Bronchus fibroblast of lung (primary cell): Measurements from ENCODE around the gene DMRT1. TPM values are rescaled to one million over a fixed set of nuclear protein-coding genes. Genes with fewer than 3 reads are reported as not detected.

Source experiments
- total RNA-seq: library from RNA; depleted of rRNA; stranded (reverse); fragments of >200 nt; gene quantifications from 2 replicates; pipeline ENCODE4 v1.2.3, GENCODE V29; 2015

DMRT1 gene
- not detected in 2 replicates for total RNA-seq

GRCh38 chr9:841371-842209 lies at the start of gene DMRT1:
DMRT1 (plus strand) TSS chr9:841697; CDS start chr9:841839, 142 bp downstream.

GRCh38 chr9:976258-976942 lies 134.9 kb downstream of the DMRT1 start, which contains the start of gene DMRT3:
DMRT3 (plus strand) TSS chr9:976655; CDS start chr9:977002, 347 bp downstream.

Other genes starting within 250 kb of the DMRT1 start
- not detected in 2 replicates for gene DMRT3, start 135.0 kb downstream of the DMRT1 start, total RNA-seq
- not detected in 2 replicates for gene DMRT2, start 208.7 kb downstream of the DMRT1 start, total RNA-seq